Uterus (tissue), 2 donors: ENCODE results near the gene ZNF518B.

Experiments
- POLR2A ChIP-seq, 2 donors: fragments of 450-650 bp; IDR thresholded peaks; one replicate each; pipeline ENCODE4 v1.6.1; 2016; ENCODE audit warnings: antibody characterized with exemption in 2 of 2, mild to moderate bottlenecking in 1 of 2, moderate library complexity in 1 of 2
- TF ChIP-seq, protein P1 (sequence below), 4 experiments: fragments of 200-600 bp in 2 of 4; fragments of 450-650 bp in 2 of 4; sonication (generic) in 2 of 4; IDR thresholded peaks; one replicate each; pipeline ENCODE4 v1.5.1; 2016 to 2019; ENCODE audit warnings: antibody characterized with exemption in 4 of 4, mild to moderate bottlenecking in 2 of 4, moderate library complexity in 1 of 4

DNA sequence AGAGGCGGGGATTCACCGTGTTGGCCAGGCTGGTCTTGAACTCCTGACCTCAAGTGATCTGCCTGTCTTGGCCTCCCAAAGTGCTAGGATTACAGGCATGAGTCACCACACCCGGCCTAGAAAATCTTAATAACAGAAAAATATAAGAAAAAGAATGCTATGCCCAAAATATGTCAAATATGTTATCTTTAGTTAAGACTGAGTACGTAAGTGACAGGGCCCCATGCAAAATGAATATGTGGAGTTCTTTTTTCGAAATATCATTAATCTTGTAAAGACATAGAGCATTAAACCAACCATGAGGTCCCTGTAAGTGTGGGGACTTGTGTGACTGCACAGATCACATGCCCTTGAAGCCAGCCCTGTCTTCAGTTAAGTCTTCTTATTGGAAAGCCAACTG is 8.9 kb upstream of the ZNF518B start:
- TF ChIP-seq, protein P1, sequence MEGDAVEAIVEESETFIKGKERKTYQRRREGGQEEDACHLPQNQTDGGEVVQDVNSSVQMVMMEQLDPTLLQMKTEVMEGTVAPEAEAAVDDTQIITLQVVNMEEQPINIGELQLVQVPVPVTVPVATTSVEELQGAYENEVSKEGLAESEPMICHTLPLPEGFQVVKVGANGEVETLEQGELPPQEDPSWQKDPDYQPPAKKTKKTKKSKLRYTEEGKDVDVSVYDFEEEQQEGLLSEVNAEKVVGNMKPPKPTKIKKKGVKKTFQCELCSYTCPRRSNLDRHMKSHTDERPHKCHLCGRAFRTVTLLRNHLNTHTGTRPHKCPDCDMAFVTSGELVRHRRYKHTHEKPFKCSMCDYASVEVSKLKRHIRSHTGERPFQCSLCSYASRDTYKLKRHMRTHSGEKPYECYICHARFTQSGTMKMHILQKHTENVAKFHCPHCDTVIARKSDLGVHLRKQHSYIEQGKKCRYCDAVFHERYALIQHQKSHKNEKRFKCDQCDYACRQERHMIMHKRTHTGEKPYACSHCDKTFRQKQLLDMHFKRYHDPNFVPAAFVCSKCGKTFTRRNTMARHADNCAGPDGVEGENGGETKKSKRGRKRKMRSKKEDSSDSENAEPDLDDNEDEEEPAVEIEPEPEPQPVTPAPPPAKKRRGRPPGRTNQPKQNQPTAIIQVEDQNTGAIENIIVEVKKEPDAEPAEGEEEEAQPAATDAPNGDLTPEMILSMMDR (IDR thresholded peaks at IDR 0.05), result no peak
- no peak for TF ChIP-seq POLR2A (IDR thresholded peaks at IDR 0.05)
